IgD-negative memory B cell (primary cell): ENCODE results near the gene TMA7B. TPM values are rescaled to one million over a fixed set of nuclear protein-coding genes. Genes with fewer than 3 reads are reported as not detected.
"Not testable (repeated sequence)": the region's sequence is repeated elsewhere in the genome, so short reads cannot be mapped to it uniquely, and the experiment has no call there.

Experiments
- H3K27ac Mint-ChIP-seq, 3 donors: one replicate each; pipeline ENCODE4 v1.8.0; 2020 to 2022; ENCODE audit warnings: mild to moderate bottlenecking in 3 of 3, mixed read lengths in 3 of 3, moderate library complexity in 1 of 3
- H3K27me3 Mint-ChIP-seq: one replicate; pipeline ENCODE4 v1.8.0; 2021; ENCODE audit warnings: mixed read lengths
- H3K36me3 Mint-ChIP-seq: one replicate; pipeline ENCODE4 v1.8.0; 2020; ENCODE audit warnings: mild to moderate bottlenecking, mixed read lengths
- H3K4me1 Mint-ChIP-seq, 3 donors: one replicate each; pipeline ENCODE4 v1.8.0; 2020 to 2022; ENCODE audit warnings: mixed read lengths in 3 of 3, mild to moderate bottlenecking in 1 of 3
- H3K4me3 Mint-ChIP-seq, 4 donors: one replicate each; pipeline ENCODE4 v1.8.0; 2020 to 2022; ENCODE audit warnings: mild to moderate bottlenecking in 4 of 4, mixed read lengths in 4 of 4, moderate library complexity in 3 of 4
- H3K9me3 Mint-ChIP-seq, 3 donors: one replicate each; pipeline ENCODE4 v1.8.0; 2020 to 2021; ENCODE audit warnings: mixed read lengths in 3 of 3, mild to moderate bottlenecking in 1 of 3
- polyA plus RNA-seq: library from polyadenylated mRNA; unstranded; fragments of 300-500 nt; fragmentation: Illumina TruSeq; gene quantifications from one replicate; pipeline ENCODE4 v1.2.3, GENCODE V29; 2021

The TMA7B gene
- polyA plus RNA-seq, 1 donor from 2014 or later, result 0.78 TPM

DNA sequence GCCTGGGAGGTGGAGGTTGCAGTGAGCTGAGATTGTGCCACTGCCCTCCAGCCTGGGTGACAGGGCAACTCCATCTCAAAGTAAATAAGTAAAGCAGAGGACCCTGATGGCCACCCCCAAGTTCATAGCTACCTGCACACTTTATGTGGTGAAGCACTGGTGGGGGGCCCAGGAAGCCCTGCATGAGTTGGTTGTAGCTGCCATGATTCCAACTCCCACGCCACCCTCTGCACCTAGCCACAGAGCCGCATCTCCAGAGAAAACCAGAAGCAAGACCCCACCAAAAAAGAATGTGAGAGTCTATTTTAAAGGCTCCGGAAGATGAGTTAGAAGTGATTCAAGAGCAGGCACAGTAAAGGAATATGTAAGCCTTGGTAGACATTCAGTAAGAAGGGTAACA, 20.4 kb upstream of the TMA7B start:
- H3K27ac Mint-ChIP-seq, result peak overlapping the region in 1 of 3 donors; percentile 27
- peaks cover 24 to 28% (median 25%) of the 10 kb centered on the region in 3 donors for H3K4me1 Mint-ChIP-seq
- no peaks in the 10 kb centered on the region for H3K9me3 Mint-ChIP-seq
- no peaks in the 10 kb centered on the region for H3K36me3 Mint-ChIP-seq
- no peak overlapping the region for H3K4me3 Mint-ChIP-seq
- no peaks in the 10 kb centered on the region for H3K27me3 Mint-ChIP-seq

DNA sequence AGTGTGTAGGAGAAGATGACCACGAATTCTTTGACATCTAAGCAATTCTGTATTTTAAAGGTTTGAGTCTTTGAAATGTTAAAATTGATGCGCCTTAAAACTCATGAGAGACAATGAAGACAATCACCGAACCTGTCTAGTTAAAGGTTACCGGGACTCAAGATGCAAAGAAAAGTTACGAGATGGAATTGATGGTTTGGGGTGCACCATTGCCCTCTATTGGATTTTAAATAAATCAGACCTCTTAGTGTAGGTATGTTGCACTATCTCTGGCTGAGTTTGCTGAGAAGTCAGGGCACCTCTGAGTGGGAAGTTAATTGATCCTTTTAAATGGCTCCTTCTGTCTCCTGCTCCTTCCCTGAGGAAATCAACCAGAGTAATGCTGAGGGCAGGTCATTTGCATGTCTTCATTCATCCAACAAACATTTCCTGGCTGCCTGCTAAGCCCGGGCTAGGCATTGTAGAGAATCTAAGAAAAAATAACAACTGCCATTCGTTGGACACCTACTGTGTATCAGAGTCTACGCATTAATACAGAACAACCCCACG, 19.4 kb upstream of the TMA7B start:
- Mint-ChIP-seq H3K9me3 (no peaks in the 10 kb centered on the region), H3K27ac (no peak overlapping the region), H3K27me3 (no peaks in the 10 kb centered on the region), H3K36me3 (no peaks in the 10 kb centered on the region), H3K4me1 (peaks cover 19 to 25% (median 19%) of the 10 kb centered on the region in 3 donors), H3K4me3 (peak overlapping the region in 1 of 4 donors; percentile 31)

DNA sequence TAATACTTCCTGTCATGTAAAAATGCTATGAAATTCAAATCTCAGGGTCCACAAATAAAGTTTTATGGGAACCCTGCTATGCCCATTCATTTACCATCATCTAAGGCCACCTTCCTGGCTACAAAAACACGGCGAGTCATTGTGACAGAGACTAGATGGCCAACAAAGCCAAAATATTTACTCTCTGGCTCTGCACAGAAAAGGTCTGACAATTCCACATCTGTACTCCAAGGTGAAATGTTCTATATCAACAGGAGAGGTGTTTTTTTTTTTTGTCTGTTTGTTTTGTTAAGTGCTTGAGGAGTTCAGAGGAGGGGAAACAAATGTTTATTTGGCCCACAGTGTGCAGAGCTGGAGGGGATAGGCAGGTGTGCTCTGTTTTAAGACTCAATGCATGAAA, 18.6 kb upstream of the TMA7B start:
- H3K36me3 Mint-ChIP-seq, result no peaks in the 10 kb centered on the region
- H3K9me3 Mint-ChIP-seq, result no peaks in the 10 kb centered on the region
- no peaks in the 10 kb centered on the region for H3K27me3 Mint-ChIP-seq
- no peak overlapping the region for H3K4me3 Mint-ChIP-seq
- H3K27ac Mint-ChIP-seq, result no peak overlapping the region
- H3K4me1 Mint-ChIP-seq, result peaks cover 11 to 21% (median 14%) of the 10 kb centered on the region in 3 donors

DNA sequence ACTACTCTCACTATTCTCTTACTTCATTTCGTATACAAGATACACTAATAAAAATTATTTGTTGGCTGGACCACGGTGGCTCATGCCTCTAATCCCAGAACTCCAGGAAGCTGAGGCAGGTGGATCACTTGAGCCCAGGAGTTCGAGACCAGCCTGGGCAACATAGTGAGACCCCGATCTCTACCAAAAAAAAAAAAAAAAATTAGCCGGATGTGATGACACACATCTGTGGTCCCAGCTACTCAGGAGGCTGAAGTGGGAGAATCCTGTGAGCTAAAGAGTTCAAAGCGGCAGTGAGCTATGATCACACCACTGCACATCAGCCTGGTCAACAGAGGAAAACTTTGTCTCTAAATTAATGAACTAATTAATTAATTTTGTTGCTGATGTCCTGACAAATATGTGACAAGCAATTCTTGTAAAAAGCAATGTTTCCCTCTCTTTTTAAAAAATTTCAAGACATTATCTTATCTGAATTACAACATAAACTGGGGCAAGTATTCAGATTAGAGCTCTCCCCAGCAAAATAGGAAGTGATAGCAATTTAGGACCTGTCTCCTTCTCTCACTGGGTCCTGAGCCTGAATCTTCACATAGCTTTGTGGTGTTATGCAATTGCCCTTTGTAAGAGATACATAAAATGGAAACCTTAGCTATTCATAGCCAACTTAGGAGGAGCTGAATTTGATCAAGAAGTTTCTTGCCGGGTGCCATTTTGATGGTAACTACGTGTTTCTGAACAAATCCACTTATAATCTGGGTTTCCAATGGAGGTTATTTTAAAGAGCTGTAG, 17.6 kb upstream of the TMA7B start:
- H3K27ac Mint-ChIP-seq, result no peak overlapping the region
- H3K4me1 Mint-ChIP-seq, result peaks cover 16 to 23% (median 22%) of the 10 kb centered on the region in 3 donors
- no peaks in the 10 kb centered on the region for H3K27me3 Mint-ChIP-seq
- no peaks in the 10 kb centered on the region for H3K9me3 Mint-ChIP-seq
- H3K4me3 Mint-ChIP-seq, result no peak overlapping the region
- H3K36me3 Mint-ChIP-seq, result peaks cover 2% of the 10 kb centered on the region

DNA sequence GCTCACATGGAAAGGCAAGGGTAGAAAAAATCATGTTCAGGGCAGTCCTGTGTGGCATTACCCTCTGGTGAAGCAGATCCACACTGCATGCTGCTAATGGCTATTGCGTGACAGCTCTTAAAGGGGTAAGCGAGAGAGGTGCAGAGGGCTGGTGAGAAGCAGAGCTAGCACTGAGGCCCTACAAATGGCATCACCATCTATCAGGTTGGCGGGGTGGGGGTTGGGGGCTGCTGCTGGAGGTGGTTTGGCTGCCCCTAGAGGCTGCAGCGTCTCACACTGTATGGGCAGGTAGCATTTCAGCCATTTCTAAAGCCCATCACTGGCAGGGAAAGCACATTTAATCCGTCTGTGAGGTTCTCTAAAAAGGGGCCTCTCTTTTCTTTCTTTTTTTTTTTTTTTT, 16.9 kb upstream of the TMA7B start:
- H3K27ac Mint-ChIP-seq, result no peak overlapping the region
- H3K4me1 Mint-ChIP-seq, result peaks cover 16 to 23% (median 21%) of the 10 kb centered on the region in 3 donors
- peaks cover 2% of the 10 kb centered on the region for H3K36me3 Mint-ChIP-seq
- no peaks in the 10 kb centered on the region for H3K9me3 Mint-ChIP-seq
- no peak overlapping the region for H3K4me3 Mint-ChIP-seq
- no peaks in the 10 kb centered on the region for H3K27me3 Mint-ChIP-seq

DNA sequence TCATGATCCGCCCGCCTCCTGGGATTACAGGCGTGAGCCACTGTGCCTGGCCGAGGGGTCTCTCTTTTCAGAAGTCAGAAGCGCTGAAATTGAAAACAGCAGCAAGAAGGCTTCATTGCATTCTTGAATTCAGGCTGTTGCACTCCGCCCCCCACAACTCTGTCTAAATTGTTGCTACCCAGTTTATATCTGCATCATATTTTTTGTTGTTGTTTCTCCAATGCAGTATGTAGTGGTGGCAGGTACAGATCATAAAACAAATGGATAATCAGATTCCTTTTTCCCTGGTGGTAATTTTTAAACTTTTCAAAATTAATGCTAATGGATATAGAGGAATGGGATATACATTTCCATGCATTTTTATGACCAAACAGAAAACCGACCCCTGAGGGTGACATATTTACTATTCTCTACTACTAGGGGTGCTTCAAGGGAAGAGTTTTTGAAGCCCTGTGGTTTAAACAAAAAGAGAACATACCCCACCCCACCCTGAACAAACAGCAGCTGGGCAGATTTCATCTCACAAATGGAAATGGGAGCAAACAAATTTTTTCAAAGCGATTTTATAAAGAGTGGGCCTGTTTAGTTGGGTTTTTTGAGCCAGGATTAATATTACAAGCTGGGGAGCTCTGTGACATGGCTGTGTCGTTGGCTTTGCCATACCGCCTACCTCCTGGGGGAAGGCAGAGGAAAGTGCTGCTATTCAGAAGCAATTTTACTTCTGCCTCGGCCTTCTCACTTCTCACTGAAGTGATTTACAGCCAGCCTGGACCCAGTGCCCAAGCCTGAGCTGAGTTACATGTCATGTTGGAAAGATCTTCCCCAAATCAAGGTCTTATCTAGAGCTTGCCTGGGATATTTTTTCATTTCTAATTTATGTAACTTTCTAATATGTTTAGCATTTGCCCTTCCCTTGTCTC, 16.0 kb upstream of the TMA7B start:
- Mint-ChIP-seq H3K4me3 (no peak overlapping the region), H3K27ac (peak overlapping the region in 2 of 3 donors; percentile 43 to 61)

DNA sequence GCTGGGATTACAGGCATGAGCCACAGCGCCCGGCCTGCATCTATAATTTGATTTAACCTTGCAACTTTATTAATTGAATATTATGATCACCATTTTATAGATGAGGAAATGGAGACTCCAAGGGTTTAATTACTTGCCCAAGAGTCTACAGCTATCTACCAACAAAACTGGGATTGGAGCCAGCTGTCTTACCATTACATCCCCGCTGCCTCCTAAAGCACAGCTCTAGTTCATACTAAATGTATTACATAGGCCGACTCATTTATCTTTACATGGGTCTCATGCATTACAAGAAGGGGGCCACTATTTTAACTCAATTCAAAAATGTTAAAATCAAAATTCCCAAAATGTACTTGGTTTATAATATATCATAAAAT, 14.1 kb upstream of the TMA7B start:
- no peaks in the 10 kb centered on the region for H3K27me3 Mint-ChIP-seq
- H3K4me3 Mint-ChIP-seq, result peak overlapping the region in 1 of 4 donors; percentile 88
- H3K4me1 Mint-ChIP-seq, result peaks cover 24 to 26% (median 26%) of the 10 kb centered on the region in 3 donors
- peaks cover 2% of the 10 kb centered on the region for H3K36me3 Mint-ChIP-seq
- no peaks in the 10 kb centered on the region for H3K9me3 Mint-ChIP-seq
- no peak overlapping the region for H3K27ac Mint-ChIP-seq

More for the DNA sequence above, 16.0 kb upstream of the TMA7B start:
- H3K4me1 Mint-ChIP-seq, result peaks cover 16 to 25% (median 23%) of the 10 kb centered on the region in 3 donors
- H3K36me3 Mint-ChIP-seq, result peaks cover 2% of the 10 kb centered on the region
- H3K27me3 Mint-ChIP-seq, result no peaks in the 10 kb centered on the region
- no peaks in the 10 kb centered on the region for H3K9me3 Mint-ChIP-seq

DNA sequence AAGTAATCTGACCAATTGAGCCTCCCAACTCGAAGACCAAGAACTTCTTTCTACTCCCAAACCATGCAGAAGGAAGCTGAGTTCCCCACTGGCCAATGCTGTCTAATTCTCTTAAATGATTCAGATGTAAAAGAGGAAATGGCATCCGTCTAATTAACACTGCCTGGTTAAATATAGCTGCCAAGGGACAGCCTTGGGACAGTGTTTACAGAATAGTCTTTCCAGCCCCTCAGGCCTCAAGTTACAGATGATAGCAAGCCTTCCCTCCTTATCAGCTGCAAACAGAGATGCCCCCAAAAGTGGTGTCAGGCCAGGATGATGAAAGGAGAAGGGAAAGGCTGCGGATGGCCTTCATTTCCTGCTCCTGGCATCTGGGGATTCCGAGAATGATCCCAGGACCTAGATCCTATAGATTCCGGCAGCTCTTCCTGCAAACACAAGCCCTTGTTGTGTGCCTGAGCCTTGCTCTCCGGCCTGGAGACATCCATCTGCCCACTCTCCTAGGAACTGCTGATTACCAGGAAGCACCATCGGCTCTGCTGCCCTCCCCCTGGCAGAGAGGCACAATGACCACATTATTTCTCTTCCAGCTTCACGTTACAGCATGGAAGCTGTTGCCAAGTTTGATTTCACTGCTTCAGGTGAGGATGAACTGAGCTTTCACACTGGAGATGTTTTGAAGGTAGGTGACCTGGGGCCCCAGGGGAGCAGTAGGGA, 13.5 kb upstream of the TMA7B start:
- peaks cover 27 to 30% (median 30%) of the 10 kb centered on the region in 3 donors for H3K4me1 Mint-ChIP-seq
- peaks cover 2% of the 10 kb centered on the region for H3K36me3 Mint-ChIP-seq
- H3K4me3 Mint-ChIP-seq, result peak overlapping the region in 3 of 4 donors; percentile 10 to 88 (median 30)
- H3K27me3 Mint-ChIP-seq, result no peaks in the 10 kb centered on the region
- peak overlapping the region in 1 of 3 donors; percentile 76 for H3K27ac Mint-ChIP-seq
- no peaks in the 10 kb centered on the region for H3K9me3 Mint-ChIP-seq

DNA sequence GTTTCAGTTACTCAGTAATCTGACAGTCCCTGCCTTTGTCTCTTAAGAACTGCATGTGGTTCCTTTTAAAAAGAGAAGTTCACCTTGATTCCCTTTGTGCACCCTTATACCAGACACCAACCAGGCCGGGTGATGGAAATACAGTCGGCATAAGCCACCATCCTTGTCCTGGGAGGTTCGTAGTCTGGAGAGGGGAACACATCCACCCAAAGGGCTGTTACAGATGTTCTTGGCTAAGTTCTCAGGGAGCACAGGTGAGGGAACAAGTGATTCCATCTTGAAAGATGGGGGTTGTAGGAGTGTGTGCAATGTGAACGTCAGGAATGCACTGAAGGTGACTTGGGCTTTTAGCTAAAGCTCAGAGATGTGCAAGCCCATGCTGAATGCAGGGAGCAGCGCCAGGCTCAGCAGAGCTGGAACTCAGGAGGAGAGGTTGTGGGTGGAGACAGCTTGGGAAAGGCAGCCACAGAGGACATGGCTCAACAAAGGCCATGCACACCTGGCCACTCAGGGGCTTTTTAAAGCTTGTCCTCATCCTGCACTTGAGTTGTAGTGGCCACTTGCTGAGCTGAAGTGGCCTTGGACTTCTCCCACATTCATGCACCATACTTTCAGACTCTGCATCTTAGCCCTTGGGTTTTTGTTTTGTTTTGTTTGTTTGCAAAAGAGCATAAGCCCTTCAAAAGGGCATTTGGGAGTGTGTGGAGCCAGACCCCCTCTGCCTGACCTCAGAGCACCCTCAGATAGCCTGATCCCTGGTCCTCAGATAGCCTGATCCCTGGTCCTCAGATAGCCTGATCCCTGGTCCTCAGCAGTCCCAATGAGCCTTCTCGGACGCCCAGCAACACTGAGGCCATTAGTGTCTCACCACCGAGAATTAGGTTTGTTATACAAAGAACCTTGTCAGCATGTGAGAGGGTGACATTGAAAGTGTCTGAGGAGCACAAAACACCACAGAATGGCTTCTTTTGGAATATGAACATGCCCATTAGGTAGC, 12.7 kb upstream of the TMA7B start:
- H3K4me1 Mint-ChIP-seq, result peaks cover 26 to 34% (median 33%) of the 10 kb centered on the region in 3 donors
- H3K27me3 Mint-ChIP-seq, result no peaks in the 10 kb centered on the region
- no peaks in the 10 kb centered on the region for H3K9me3 Mint-ChIP-seq
- H3K4me3 Mint-ChIP-seq, result peak overlapping the region in 3 of 4 donors; percentile 10 to 88 (median 30)
- H3K27ac Mint-ChIP-seq, result peak overlapping the region in 2 of 3 donors; percentile 56 to 76
- peaks cover 2% of the 10 kb centered on the region for H3K36me3 Mint-ChIP-seq

DNA sequence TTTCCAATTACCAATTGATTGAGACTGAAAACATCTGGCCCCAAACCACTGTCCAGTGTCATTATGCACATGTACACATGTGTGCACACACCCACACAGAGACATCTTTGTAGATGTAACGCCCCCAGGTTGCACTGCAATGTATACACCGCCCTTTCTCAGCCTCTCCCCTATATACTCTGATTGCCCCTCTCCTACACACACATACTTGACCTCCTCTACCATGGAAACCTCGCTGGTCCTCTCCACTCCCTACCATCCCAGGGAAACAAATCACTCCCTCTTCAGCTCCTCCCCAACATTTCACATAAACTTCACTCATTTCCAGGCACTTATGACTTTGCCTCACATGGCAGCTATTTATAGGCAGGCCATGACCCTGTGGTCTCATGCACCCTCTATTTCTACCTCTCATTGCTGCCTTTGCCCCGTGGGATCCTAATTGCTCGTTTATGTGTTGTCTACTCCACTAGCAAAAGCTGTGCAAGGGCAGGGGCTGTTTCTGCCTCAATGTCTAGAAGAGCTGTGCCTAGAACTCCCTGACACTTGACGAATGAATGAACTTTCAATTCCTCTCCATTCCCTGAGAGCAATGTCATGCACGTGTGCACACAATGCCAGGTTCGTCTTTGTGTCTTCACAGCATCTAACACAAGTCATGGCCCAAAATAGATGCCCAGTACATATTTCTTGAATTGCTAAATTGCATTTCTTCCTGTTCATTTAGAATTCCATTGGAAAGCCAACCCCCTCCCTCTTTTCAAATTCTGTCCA, 10.0 kb upstream of the TMA7B start:
- H3K36me3 Mint-ChIP-seq, result peaks cover 3% of the 10 kb centered on the region
- peak overlapping the region in 2 of 4 donors; percentile 0 to 1 for H3K4me3 Mint-ChIP-seq
- no peak overlapping the region for H3K27ac Mint-ChIP-seq

DNA sequence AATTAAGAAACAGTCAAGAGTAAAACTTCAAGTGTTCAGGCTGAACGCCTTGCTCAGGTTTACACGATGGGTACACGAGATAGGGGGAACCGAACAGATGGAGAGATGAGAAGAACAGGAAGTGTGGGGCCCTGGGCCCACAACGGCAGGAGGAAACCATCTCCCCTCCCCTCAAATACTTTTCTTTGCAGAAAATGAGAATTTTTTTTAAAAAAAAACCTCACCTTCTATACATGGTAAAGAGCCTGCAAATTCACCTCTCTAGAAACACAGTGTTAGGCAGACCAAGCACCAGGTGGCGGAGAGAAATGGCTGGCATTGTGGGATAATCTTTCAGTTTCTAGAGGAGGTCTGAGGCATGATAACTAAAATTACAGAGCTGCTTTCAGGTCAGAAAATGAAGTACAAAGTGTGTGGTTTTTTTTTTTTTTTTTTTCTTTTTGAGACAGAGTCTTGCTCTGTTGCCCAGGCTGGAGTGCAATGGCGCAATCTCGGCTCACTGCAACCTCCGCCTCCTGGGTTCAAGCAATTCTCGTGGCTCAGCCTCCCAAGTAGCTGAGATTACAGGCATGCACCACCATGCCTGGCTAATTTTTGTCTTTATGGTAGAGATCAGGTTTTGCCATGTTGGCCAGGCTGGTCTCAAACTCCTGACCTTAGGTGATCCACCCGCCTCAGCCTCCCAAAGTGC, 8.4 kb upstream of the TMA7B start:
- H3K4me1 Mint-ChIP-seq, result peaks cover 30 to 33% (median 32%) of the 10 kb centered on the region in 3 donors
- not testable (repeated sequence) for H3K36me3 Mint-ChIP-seq, H3K9me3 Mint-ChIP-seq, H3K27me3 Mint-ChIP-seq
- H3K4me3 Mint-ChIP-seq, result peak overlapping the region in 1 of 4 donors; percentile 61
- peak overlapping the region in 2 of 3 donors; percentile 18 to 31 for H3K27ac Mint-ChIP-seq

More for the DNA sequence above, 10.0 kb upstream of the TMA7B start:
- Mint-ChIP-seq H3K4me1 (peaks cover 31 to 36% (median 33%) of the 10 kb centered on the region in 3 donors), H3K27me3 (peaks cover 8% of the 10 kb centered on the region), H3K9me3 (no peaks in the 10 kb centered on the region)

DNA sequence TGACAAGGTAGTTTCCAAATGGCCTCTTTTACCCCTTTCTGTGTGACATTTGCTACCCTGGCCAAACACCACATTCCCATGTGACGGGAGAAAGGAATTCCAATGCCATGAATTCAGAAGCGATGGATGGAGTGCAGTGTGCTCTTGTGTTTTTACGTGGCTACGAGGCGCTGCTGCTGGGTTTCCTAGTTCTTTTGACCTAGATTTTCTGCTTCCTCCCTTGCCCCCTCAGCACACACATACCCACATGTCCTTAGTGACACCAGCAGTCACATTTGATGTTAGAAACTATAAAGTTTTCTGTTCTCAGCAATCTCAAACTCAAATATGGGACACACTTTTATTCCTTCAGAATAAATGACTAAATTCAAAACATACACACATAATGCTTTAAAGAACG, 7.8 kb upstream of the TMA7B start:
- H3K36me3 Mint-ChIP-seq, result peaks cover 5% of the 10 kb centered on the region
- peaks cover 14% of the 10 kb centered on the region for H3K27me3 Mint-ChIP-seq

More for the DNA sequence above, 7.8 kb upstream of the TMA7B start:
- Mint-ChIP-seq H3K4me3 (peak overlapping the region in 1 of 4 donors; percentile 31), H3K9me3 (no peaks in the 10 kb centered on the region), H3K4me1 (peaks cover 30 to 33% (median 31%) of the 10 kb centered on the region in 3 donors), H3K27ac (peak overlapping the region in 1 of 3 donors; percentile 31)
